H1 (cell line): ENCODE results near the gene PHEX. TPM values are rescaled to one million over a fixed set of nuclear protein-coding genes. Genes with fewer than 3 reads are reported as not detected.

Experiments
- BACH1 ChIP-seq: IDR thresholded peaks from 2 replicates; pipeline ENCODE4 v1.6.1; 2012; ENCODE audit warnings: low read length, improper control_type of control experiment
- BCL11A ChIP-seq, 2 experiments: IDR thresholded peaks; one replicate each; pipeline ENCODE4 v1.6.1; 2011; ENCODE audit warnings: low read depth in 2 of 2, low read length in 2 of 2, mild to moderate bottlenecking in 2 of 2
- CBX8 ChIP-seq: fragments of 300-800, 300-1000 bp; sonication (generic); IDR thresholded peaks from 2 replicates; pipeline ENCODE4 v1.7.1; 2016; ENCODE audit warnings: low read depth, low read length, borderline replicate concordance
- EGR1 ChIP-seq: IDR thresholded peaks from 2 replicates; pipeline ENCODE4 v1.6.1; 2011; ENCODE audit warnings: low read depth, low read length, borderline replicate concordance
- EP300 ChIP-seq, 2 experiments: IDR thresholded peaks; 1 replicate in 1 of 2; 2 replicates in 1 of 2; pipeline ENCODE4 v1.6.1; 2011 to 2012; ENCODE audit warnings: low read depth in 2 of 2, low read length in 2 of 2, mild to moderate bottlenecking in 2 of 2, borderline replicate concordance in 1 of 2, inconsistent platforms in 1 of 2, moderate library complexity in 1 of 2
- NANOG ChIP-seq: IDR thresholded peaks from 2 replicates; pipeline ENCODE4 v1.6.1; 2011; ENCODE audit warnings: low read length, low read depth, mild to moderate bottlenecking, inconsistent platforms; ENCODE audit not compliant: insufficient read depth, poor library complexity, severe bottlenecking
- POU5F1 ChIP-seq: IDR thresholded peaks from 2 replicates; pipeline ENCODE4 v1.6.1; 2011; ENCODE audit warnings: low read depth, mild to moderate bottlenecking, low read length, moderate library complexity
- RAD21 ChIP-seq, 2 experiments: IDR thresholded peaks in 1 of 2; conservative IDR thresholded peaks in 1 of 2; 2 replicates each; pipeline ENCODE4 v1.6.1; 2011; ENCODE audit warnings: low read depth in 2 of 2, low read length in 2 of 2, improper control_type of control experiment in 1 of 2, inconsistent platforms in 1 of 2, mild to moderate bottlenecking in 1 of 2, moderate library complexity in 1 of 2
- RBBP5 ChIP-seq: IDR thresholded peaks from 2 replicates; pipeline ENCODE4 v1.7.1; 2012; ENCODE audit warnings: low read depth, mild to moderate bottlenecking, inconsistent platforms, low read length, moderate library complexity, borderline replicate concordance
- RFX5 ChIP-seq: IDR thresholded peaks from 2 replicates; pipeline ENCODE4 v1.6.1; 2011; ENCODE audit warnings: low read depth, low read length, improper control_type of control experiment, borderline replicate concordance
- RXRA ChIP-seq: IDR thresholded peaks from 2 replicates; pipeline ENCODE4 v1.6.1; 2011; ENCODE audit warnings: low read depth, mild to moderate bottlenecking, low read length, moderate library complexity; ENCODE audit not compliant: insufficient read depth
- SIN3A ChIP-seq, 2 experiments: IDR thresholded peaks in 1 of 2; conservative IDR thresholded peaks in 1 of 2; 2 replicates each; pipeline ENCODE4 v1.6.1; 2011 to 2012; ENCODE audit warnings: low read length in 2 of 2, improper control_type of control experiment in 1 of 2, low read depth in 1 of 2, mild to moderate bottlenecking in 1 of 2
- SIRT6 ChIP-seq: IDR thresholded peaks from one replicate; pipeline ENCODE4 v1.7.1; 2012; ENCODE audit warnings: low read length, inconsistent platforms
- SP1 ChIP-seq: IDR thresholded peaks from 2 replicates; pipeline ENCODE4 v1.6.1; 2011; ENCODE audit warnings: low read depth, low read length
- TAF7 ChIP-seq: optimal IDR thresholded peaks from 2 replicates; pipeline ENCODE3; 2011; ENCODE audit warnings: low read depth, mild to moderate bottlenecking, inconsistent platforms, low read length, moderate library complexity, borderline replicate concordance
- ZNF274 ChIP-seq: IDR thresholded peaks from 2 replicates; pipeline ENCODE4 v1.7.0; 2012; ENCODE audit warnings: low read length, borderline replicate concordance; ENCODE audit errors: extremely low read depth
- polyA plus RNA-seq, 7 experiments: library from polyadenylated mRNA; depleted of rRNA in 3 of 7; stranded (reverse) in 5 of 7; unstranded in 2 of 7; fragments of >200 nt in 5 of 7; fragments of 200-250 nt in 2 of 7; gene quantifications; 1 replicate in 5 of 7; 2 replicates in 1 of 7; 4 replicates in 1 of 7; pipeline versions ENCODE4 v1.2.1 to v1.2.3, GENCODE V29; 2011 to 2013; ENCODE audit warnings: missing spikeins in 2 of 7, mixed read lengths in 2 of 7
- total RNA-seq: library from RNA; stranded (reverse); fragmentation: NEBNext Ultra II Directional; extraction: Animal tissue kit (Norgen Biotek cat#: 25700); gene quantifications from 2 replicates; pipeline ENCODE4 v1.2.1, GENCODE V29; 2021
- TF ChIP-seq, protein P1 (sequence below): IDR thresholded peaks from 2 replicates; pipeline ENCODE4 v1.6.1; 2011; ENCODE audit warnings: low read depth, mild to moderate bottlenecking, low read length; ENCODE audit not compliant: insufficient read depth

Gene PHEX
- total and polyA plus RNA-seq, 2 of the 8 experiments (the other 6 are each of a cell fraction or from before 2014, with no cell fraction given), result 0.03 to 0.11 TPM

DNA sequence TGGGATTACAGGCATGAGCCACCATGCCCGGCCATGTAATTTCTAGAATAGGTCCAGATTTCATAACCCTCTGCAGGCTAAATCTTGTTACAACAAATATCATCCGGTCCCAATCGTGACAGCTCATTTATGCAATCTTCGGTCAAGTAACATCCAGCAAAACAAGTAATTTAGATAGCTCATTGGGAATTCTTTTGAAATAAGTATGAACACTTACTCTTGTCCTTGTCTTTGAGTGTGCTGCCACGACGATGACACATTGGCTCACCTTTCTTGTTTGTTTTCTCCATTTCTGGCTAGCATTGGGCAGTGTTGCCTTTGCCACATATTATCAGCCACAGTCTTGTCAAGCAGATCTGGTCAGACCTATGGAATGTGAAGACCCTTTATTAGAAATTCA lies 92.0 kb downstream of the PHEX start (continued):
- TF ChIP-seq, protein P1, sequence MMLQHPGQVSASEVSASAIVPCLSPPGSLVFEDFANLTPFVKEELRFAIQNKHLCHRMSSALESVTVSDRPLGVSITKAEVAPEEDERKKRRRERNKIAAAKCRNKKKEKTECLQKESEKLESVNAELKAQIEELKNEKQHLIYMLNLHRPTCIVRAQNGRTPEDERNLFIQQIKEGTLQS, result no peak
- TF ChIP-seq RAD21 (IDR thresholded peaks at IDR 0.05 in 1 of 2, conservative IDR thresholded peaks at IDR 0.05 in 1 of 2; ENCODE audit: low read depth in 2 of 2, low read length in 2 of 2), result no peak
- no peak for TF ChIP-seq BACH1
- TF ChIP-seq SIRT6, result no peak
- TF ChIP-seq RBBP5, result no peak
- TF ChIP-seq SIN3A (conservative IDR thresholded peaks at IDR 0.05 in 1 of 2, IDR thresholded peaks at IDR 0.05 in 1 of 2; ENCODE audit: low read depth in 1 of 2, low read length in 2 of 2), result no peak
- no peak for TF ChIP-seq RFX5
- no peak for TF ChIP-seq SP1
- no peak for TF ChIP-seq EP300 (IDR thresholded peaks at IDR 0.05; ENCODE audit: borderline replicate concordance in 1 of 2, low read depth in 2 of 2, low read length in 2 of 2)
- TF ChIP-seq ZNF274, result no peak
- no peak for TF ChIP-seq RXRA
- TF ChIP-seq NANOG, result no peak
- TF ChIP-seq TAF7, result no peak
- TF ChIP-seq EGR1, result no peak
- TF ChIP-seq BCL11A (IDR thresholded peaks at IDR 0.05; ENCODE audit: low read depth in 2 of 2, low read length in 2 of 2), result no peak
- no peak for TF ChIP-seq POU5F1
- TF ChIP-seq CBX8, result no peak
